GM12864 (cell line): ENCODE results near the gene LIX1L.

Source experiments
- DNase-seq: peaks from one replicate; pipeline ENCODE4 v3.0.0-alpha.2; 2011; ENCODE audit warnings: low read depth
- H3K4me3 ChIP-seq: 2 replicates; pipeline ENCODE4 v1.5.1; 2011; ENCODE audit warnings: mild to moderate bottlenecking, low read depth, low read length, control low read depth
- TF ChIP-seq, protein P1 (sequence below): IDR thresholded peaks from 2 replicates; pipeline ENCODE4 v1.5.1; 2011; ENCODE audit warnings: low read depth, mild to moderate bottlenecking, moderate library complexity, low read length, control low read depth, inconsistent platforms; ENCODE audit errors: missing control alignments

The LIX1L gene

GRCh38 chr1:145906954-145907753 lies 50.7 kb downstream of the LIX1L start:
- TF ChIP-seq, protein P1, sequence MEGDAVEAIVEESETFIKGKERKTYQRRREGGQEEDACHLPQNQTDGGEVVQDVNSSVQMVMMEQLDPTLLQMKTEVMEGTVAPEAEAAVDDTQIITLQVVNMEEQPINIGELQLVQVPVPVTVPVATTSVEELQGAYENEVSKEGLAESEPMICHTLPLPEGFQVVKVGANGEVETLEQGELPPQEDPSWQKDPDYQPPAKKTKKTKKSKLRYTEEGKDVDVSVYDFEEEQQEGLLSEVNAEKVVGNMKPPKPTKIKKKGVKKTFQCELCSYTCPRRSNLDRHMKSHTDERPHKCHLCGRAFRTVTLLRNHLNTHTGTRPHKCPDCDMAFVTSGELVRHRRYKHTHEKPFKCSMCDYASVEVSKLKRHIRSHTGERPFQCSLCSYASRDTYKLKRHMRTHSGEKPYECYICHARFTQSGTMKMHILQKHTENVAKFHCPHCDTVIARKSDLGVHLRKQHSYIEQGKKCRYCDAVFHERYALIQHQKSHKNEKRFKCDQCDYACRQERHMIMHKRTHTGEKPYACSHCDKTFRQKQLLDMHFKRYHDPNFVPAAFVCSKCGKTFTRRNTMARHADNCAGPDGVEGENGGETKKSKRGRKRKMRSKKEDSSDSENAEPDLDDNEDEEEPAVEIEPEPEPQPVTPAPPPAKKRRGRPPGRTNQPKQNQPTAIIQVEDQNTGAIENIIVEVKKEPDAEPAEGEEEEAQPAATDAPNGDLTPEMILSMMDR, result no peak
- DNase-seq, result no peak
- H3K4me3 ChIP-seq, result no peak overlapping the region

- TF ChIP-seq, protein P1, result no peak
- DNase-seq, result no peak
- no peak overlapping the region for H3K4me3 ChIP-seq
Observed at GRCh38 chr1:145901312-145902021, 56.4 kb downstream of the LIX1L start.

GRCh38 chr1:145898756-145899155 lies 59.1 kb downstream of the LIX1L start:
- no peak for DNase-seq
- no peak overlapping the region for H3K4me3 ChIP-seq
- TF ChIP-seq, protein P1, result no peak

- TF ChIP-seq, protein P1, result no peak
- H3K4me3 ChIP-seq, result no peak overlapping the region
- no peak for DNase-seq
Observed at GRCh38 chr1:145897969-145898368, 59.8 kb downstream of the LIX1L start.

DNA sequence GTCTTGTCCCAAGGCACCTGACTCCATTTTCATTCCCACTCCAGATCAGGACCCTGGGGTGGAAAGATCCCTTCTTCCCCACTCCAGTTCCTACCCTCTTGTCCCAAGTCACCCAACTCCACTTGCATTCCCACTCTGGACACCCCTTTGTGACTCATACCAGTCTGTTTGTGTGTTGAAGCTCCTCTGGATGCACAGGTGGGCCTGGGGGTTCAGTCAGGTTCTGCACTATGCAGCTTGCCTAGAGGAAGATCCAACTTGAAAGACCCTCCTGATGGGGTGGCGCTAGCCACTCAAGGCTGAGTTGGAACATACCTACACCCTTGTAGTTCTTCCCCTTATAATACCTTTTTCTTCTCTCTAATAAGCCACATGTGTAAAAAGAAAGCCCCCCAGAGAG lies 62.3 kb downstream of the LIX1L start:
- DNase-seq, result no peak
- no peak overlapping the region for H3K4me3 ChIP-seq
- TF ChIP-seq, protein P1, result no peak

GRCh38 chr1:145893306-145894055 lies 64.3 kb downstream of the LIX1L start:
- TF ChIP-seq, protein P1, result no peak
- no peak overlapping the region for H3K4me3 ChIP-seq
- no peak for DNase-seq
